ENCODE data around the gene CKAP4.

GRCh38 chr12:106211973-106212372 is 35.8 kb downstream of the CKAP4 start:
- TF ChIP-seq POLR2AphosphoS5 (IDR thresholded peaks at IDR 0.05) (no peak), EP300 (IDR thresholded peaks at IDR 0.05) (no peak)

Measured in esophagus muscularis mucosa (tissue), 3 donors.